Skeletal muscle tissue (tissue), 4 donors: Measurements from ENCODE around the gene IQGAP1. TPM values are rescaled to one million over a fixed set of nuclear protein-coding genes. Genes with fewer than 3 reads are reported as not detected.

Source experiments
- H3K27ac ChIP-seq: one replicate; pipeline ENCODE4 v1.7.0; 2013; ENCODE audit warnings: mild to moderate bottlenecking, low read depth, low read length, inconsistent platforms
- H3K27me3 ChIP-seq, 3 donors: one replicate each; pipeline ENCODE4 v1.7.0; 2013; ENCODE audit warnings: low read length in 3 of 3; ENCODE audit not compliant: control insufficient read depth in 3 of 3, insufficient read depth in 3 of 3
- H3K36me3 ChIP-seq, 3 donors: one replicate each; pipeline ENCODE4 v1.7.0; 2013; ENCODE audit warnings: low read length in 3 of 3; ENCODE audit not compliant: control insufficient read depth in 3 of 3, insufficient read depth in 3 of 3
- H3K4me1 ChIP-seq, 3 donors: one replicate each; pipeline ENCODE4 v1.7.0; 2013; ENCODE audit warnings: low read length in 3 of 3, mild to moderate bottlenecking in 3 of 3; ENCODE audit not compliant: control insufficient read depth in 3 of 3, insufficient read depth in 3 of 3
- H3K4me3 ChIP-seq, 3 donors: one replicate each; pipeline ENCODE4 v1.7.0; 2013; ENCODE audit warnings: low read length in 3 of 3
- H3K9ac ChIP-seq, 3 donors: one replicate each; pipeline ENCODE4 v1.7.0; 2013; ENCODE audit warnings: low read length in 3 of 3, mild to moderate bottlenecking in 3 of 3, moderate library complexity in 2 of 3, low read depth in 1 of 3
- H3K9me3 ChIP-seq, 3 donors: one replicate each; pipeline ENCODE4 v1.7.0; 2013; ENCODE audit warnings: low read length in 3 of 3; ENCODE audit not compliant: control insufficient read depth in 3 of 3
- total RNA-seq: library from RNA; depleted of rRNA; stranded (reverse); fragments of >200 nt; gene quantifications from one replicate; pipeline ENCODE4 v1.2.3, GENCODE V29; 2014
- donor health status: Osteomylitis.

The IQGAP1 gene
- total RNA-seq, 1 donor from 2014 or later, result 104 TPM

GRCh38 chr15:90393040-90393439 is 5.0 kb downstream of the IQGAP1 start:
- Histone ChIP-seq H3K36me3 (peaks cover 0 to 14% (median 11%) of the 10 kb centered on the region in 3 donors), H3K4me1 (peaks cover 49 to 55% (median 55%) of the 10 kb centered on the region in 3 donors), H3K27ac (peak overlapping the region; percentile 26), H3K4me3 (no peak overlapping the region), H3K9ac (no peak overlapping the region), H3K27me3 (no peaks in the 10 kb centered on the region), H3K9me3 (no peaks in the 10 kb centered on the region)

GRCh38 chr15:90394074-90394473 is 6.0 kb downstream of the IQGAP1 start:
- no peaks in the 10 kb centered on the region for H3K27me3 ChIP-seq
- peak overlapping the region in 1 of 3 donors; percentile 15 for H3K4me3 ChIP-seq
- H3K27ac ChIP-seq, result peak overlapping the region; percentile 59

GRCh38 chr15:90394748-90395442 is 6.9 kb downstream of the IQGAP1 start:
- Histone ChIP-seq H3K4me1 (peaks cover 43 to 53% (median 48%) of the 10 kb centered on the region in 3 donors), H3K27me3 (no peaks in the 10 kb centered on the region), H3K4me3 (no peak overlapping the region), H3K9me3 (no peaks in the 10 kb centered on the region), H3K9ac (peak overlapping the region; percentile 5 to 33 (median 13)), H3K36me3 (peaks cover 0 to 14% (median 11%) of the 10 kb centered on the region in 3 donors), H3K27ac (peak overlapping the region; percentile 59)

More at GRCh38 chr15:90394074-90394473, 6.0 kb downstream of the IQGAP1 start:
- Histone ChIP-seq H3K36me3 (peaks cover 0 to 14% (median 11%) of the 10 kb centered on the region in 3 donors), H3K9ac (peak overlapping the region; percentile 5 to 33 (median 13)), H3K4me1 (peaks cover 49 to 59% (median 55%) of the 10 kb centered on the region in 3 donors), H3K9me3 (no peaks in the 10 kb centered on the region)

GRCh38 chr15:90396321-90396720 is 8.3 kb downstream of the IQGAP1 start:
- Histone ChIP-seq H3K27ac (peak overlapping the region; percentile 59), H3K9ac (no peak overlapping the region), H3K36me3 (peaks cover 0 to 4% (median 2%) of the 10 kb centered on the region in 3 donors), H3K9me3 (no peaks in the 10 kb centered on the region), H3K4me3 (peak overlapping the region in 1 of 3 donors; percentile 37), H3K27me3 (no peaks in the 10 kb centered on the region), H3K4me1 (peaks cover 38 to 50% (median 48%) of the 10 kb centered on the region in 3 donors)

GRCh38 chr15:90400005-90400758 is 12.1 kb downstream of the IQGAP1 start:
- Histone ChIP-seq H3K36me3 (no peaks in the 10 kb centered on the region), H3K4me1 (peaks cover 38 to 42% (median 39%) of the 10 kb centered on the region in 3 donors), H3K9ac (peak overlapping the region in 2 of 3 donors; percentile 60)

GRCh38 chr15:90400759-90401314 is 12.8 kb downstream of the IQGAP1 start:
- H3K36me3 ChIP-seq, result no peaks in the 10 kb centered on the region
- peaks cover 35 to 37% (median 37%) of the 10 kb centered on the region in 3 donors for H3K4me1 ChIP-seq
- H3K9ac ChIP-seq, result peak overlapping the region in 2 of 3 donors; percentile 60
- peak overlapping the region; percentile 2 to 49 (median 28) for H3K4me3 ChIP-seq
- H3K9me3 ChIP-seq, result no peaks in the 10 kb centered on the region
- H3K27me3 ChIP-seq, result no peaks in the 10 kb centered on the region
- H3K27ac ChIP-seq, result peak overlapping the region; percentile 90

More at GRCh38 chr15:90400005-90400758, 12.1 kb downstream of the IQGAP1 start:
- H3K27ac ChIP-seq, result peak overlapping the region; percentile 90
- no peaks in the 10 kb centered on the region for H3K9me3 ChIP-seq
- H3K27me3 ChIP-seq, result no peaks in the 10 kb centered on the region
- peak overlapping the region in 2 of 3 donors; percentile 28 to 49 for H3K4me3 ChIP-seq

GRCh38 chr15:90401495-90401894 is 13.5 kb downstream of the IQGAP1 start:
- Histone ChIP-seq H3K9me3 (no peaks in the 10 kb centered on the region), H3K4me3 (peak overlapping the region in 1 of 3 donors; percentile 23), H3K4me1 (peaks cover 31 to 38% (median 33%) of the 10 kb centered on the region in 3 donors), H3K27me3 (no peaks in the 10 kb centered on the region), H3K27ac (peak overlapping the region; percentile 90), H3K9ac (peak overlapping the region in 2 of 3 donors; percentile 45 to 60), H3K36me3 (no peaks in the 10 kb centered on the region)

GRCh38 chr15:90402223-90402622 is 14.2 kb downstream of the IQGAP1 start:
- H3K9ac ChIP-seq, result peak overlapping the region in 2 of 3 donors; percentile 23 to 45
- no peaks in the 10 kb centered on the region for H3K36me3 ChIP-seq
- peaks cover 33 to 44% (median 34%) of the 10 kb centered on the region in 3 donors for H3K4me1 ChIP-seq
- no peaks in the 10 kb centered on the region for H3K27me3 ChIP-seq
- H3K9me3 ChIP-seq, result no peaks in the 10 kb centered on the region
- peak overlapping the region; percentile 90 for H3K27ac ChIP-seq
- no peak overlapping the region for H3K4me3 ChIP-seq

GRCh38 chr15:90402767-90403166 is 14.7 kb downstream of the IQGAP1 start:
- H3K27me3 ChIP-seq, result no peaks in the 10 kb centered on the region
- H3K9ac ChIP-seq, result peak overlapping the region in 2 of 3 donors; percentile 1 to 23
- peaks cover 34 to 44% (median 36%) of the 10 kb centered on the region in 3 donors for H3K4me1 ChIP-seq
- H3K27ac ChIP-seq, result peak overlapping the region; percentile 90
- no peaks in the 10 kb centered on the region for H3K9me3 ChIP-seq
- no peaks in the 10 kb centered on the region for H3K36me3 ChIP-seq
- no peak overlapping the region for H3K4me3 ChIP-seq
